NCI-H2081 (cell line): Measurements from ENCODE around the gene ZC3H10.
A peak's percentile ranks its signal among the peaks of the same experiment; 100 is the strongest.

Experiments used
- DNase-seq, 2 experiments: peaks; one replicate each; lab custom pipeline; 2025; lab: John Stamatoyannopoulos, UW

The ZC3H10 gene

DNA sequence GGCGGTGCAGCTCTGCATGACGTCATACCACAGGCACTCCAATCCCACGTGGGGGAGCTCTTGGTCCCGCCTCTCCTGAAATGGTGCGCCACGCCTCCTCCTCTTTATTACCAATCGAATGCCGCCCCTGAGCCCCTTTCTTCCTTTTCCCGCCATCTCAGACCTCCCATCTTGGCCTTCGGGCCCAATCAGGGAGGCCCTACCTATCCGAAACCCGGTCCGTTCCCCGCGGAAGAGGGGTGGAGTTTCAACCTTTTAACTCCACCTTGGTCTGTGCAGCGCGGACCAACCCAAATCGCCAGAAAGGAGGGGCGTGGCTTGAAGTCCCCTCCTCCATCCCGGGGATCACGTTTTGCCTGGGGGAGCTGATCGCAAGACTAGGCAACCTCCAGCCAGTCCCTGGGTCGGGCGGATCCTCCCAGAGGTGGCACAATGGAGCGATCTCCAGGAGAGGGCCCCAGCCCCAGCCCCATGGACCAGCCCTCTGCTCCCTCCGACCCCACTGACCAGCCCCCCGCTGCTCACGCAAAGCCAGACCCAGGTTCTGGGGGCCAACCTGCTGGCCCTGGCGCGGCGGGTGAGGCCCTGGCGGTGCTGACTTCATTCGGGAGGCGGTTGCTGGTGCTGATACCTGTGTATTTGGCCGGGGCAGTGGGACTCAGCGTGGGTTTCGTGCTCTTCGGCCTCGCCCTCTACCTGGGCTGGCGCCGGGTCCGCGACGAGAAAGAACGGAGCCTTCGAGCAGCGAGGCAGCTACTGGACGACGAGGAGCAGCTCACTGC lies 10.0 kb downstream of the ZC3H10 start, which contains the start of gene ESYT1:
Gene ESYT1, plus strand, starts transcription at position 380 of the 782 bp plus-strand sequence. Its CDS starts 53 bp downstream, at position 433.
- DNase-seq = peak; percentile 99

DNA sequence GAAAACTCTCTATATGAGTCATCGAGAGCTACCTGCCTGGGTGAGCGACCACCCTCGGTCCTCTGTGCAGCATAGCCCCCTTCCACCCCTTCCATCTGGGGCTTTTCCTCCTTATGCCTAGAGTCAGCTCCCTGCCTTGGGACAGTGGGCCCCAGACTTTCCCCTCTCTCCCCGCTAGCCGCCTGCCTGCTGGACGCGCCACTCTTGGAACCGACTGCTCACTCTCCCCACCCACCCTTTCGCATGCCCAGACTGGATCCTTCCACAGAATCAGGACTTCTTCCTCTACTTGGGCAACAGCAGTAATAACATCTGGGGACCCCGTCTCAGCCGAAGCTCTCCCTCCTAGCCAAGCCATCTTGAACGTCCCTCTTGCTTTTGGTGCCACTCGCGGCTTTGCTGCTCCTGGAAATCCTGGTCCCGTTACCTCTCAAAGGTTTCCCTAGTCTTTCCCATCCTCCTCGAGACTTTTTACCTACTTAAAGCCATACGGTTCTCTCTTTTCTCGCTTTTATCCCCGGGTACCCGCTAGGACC lies 10.7 kb downstream of the ZC3H10 start:
- no peak for DNase-seq

DNA sequence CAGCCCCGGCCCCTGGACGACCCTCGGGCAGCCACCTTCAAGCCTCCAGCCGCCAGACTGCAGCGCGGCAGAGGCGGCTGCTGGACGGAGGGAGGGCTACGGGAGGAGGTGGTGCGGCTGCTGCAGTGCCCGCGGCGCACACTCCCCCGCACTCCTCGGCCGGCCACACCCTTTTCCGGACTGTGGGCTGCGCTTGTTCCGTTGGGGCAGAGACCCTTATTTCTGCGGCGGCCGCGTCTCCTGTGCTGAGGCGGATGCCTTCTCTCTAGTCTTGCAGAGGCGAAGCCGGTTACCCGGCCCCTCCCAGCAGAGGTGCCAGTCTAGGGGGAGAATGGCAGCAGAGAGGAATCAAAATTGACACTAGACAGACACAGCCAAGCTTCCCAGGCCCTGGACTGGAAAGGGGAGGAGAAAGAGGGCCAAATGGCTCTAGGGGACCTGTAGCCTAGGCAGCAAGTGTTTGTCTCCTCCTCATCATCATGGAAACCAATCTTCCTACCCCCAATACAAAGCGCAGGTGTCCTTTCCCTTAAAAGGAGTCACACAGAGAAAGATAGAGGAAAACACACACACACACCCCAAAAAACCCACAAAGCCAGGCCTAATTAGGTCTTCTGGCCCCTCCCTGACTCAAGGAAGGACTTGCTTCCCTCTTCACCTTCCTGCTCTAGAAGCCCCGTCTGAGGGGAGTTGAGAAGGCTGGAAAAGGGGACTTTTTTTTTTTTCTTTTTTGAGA lies 11.3 kb downstream of the ZC3H10 start:
- peak in 1 of 2 experiments; percentile 64 for DNase-seq

DNA sequence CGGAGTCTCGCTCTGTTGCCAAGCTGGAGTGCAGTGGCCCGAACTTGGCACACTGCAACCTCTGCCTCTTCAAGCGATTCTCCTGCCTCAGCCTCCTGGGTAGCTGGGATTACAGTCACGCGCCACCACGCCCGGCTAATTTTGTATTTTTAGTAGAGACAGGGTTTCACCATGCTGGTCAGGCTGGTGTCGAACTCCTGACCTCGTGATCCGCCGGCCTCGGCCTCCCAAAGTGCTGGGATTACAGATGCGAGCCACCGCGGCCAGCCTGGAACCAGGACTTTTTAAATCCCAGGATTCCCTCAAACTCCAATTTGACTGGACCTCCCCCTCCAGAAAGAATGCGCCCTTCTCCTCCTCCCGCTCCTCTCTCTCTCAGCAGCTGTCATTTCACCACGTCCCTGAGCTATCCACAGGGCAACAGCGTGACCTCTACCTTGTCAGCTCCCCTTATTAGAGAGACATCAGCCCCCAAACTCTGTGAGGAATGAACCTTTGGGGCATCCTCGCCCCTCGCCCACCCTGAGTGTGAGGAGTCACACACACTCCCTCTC lies 12.0 kb downstream of the ZC3H10 start:
- DNase-seq = no peak

DNA sequence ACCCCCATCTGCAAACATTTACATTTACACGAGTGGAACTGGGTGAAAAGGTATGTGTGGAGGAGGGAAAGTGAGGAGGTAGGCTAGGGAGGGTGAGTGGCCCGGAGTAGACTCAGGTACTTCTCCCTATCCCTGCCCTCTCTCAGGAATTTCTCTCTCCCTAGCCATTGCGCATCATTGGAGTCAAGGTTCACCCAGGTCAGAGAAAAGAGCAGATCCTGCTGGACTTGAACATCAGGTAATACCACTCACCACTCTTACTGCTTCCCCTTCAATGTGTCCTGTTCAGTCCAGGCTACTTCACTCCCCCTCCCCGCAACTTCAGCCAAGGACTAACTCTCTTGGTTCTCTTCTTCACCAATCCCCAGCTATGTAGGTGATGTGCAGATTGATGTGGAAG lies 12.8 kb downstream of the ZC3H10 start:
- DNase-seq = no peak

DNA sequence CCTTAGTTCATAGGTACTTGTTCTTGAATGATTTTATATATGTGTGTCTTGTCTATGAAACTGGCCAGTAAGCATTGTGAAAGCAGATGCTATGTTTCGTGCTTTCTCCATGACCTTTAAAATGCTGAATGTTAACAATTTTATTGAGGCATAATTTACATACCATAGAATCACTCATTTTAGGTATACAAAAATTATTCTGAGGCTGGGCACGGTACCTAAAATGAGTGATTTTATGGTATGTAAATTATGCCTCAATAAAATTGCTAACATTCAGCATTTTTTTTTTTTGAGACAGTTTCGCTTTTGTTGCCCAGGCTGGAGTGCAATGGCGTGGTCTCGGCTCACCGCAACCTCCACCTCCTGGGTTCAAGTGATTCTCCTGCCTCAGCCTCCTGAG lies 16.8 kb downstream of the ZC3H10 start:
- no peak for DNase-seq

DNA sequence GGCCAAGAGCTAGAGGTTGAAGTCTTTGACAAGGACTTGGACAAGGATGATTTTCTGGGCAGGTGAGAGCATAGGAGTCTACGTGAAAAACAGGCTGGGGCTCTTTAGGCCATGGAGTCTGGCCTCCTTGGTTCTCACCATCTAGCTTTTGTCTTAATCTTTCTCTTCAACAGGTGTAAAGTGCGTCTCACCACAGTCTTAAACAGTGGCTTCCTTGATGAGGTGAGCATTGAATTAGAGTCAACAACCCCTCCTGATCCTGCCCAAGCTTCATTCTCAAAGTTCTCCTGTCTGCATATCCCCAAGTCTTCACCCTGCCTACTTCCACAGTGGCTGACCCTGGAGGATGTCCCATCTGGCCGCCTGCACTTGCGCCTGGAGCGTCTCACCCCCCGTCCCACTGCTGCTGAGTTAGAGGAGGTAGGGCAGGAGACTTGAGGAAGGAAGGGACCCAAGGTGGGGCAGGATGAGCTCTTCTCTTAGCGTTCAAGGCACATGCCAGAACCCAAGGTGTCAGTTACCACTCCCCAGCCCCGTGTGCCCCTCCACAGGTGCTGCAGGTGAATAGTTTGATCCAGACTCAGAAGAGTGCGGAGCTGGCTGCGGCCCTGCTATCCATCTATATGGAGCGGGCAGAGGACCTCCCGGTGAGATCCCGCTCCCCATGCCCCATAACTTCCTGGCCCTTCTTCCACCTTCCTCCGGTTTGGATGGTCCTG lies 19.9 kb downstream of the ZC3H10 start:
- DNase-seq = no peak

DNA sequence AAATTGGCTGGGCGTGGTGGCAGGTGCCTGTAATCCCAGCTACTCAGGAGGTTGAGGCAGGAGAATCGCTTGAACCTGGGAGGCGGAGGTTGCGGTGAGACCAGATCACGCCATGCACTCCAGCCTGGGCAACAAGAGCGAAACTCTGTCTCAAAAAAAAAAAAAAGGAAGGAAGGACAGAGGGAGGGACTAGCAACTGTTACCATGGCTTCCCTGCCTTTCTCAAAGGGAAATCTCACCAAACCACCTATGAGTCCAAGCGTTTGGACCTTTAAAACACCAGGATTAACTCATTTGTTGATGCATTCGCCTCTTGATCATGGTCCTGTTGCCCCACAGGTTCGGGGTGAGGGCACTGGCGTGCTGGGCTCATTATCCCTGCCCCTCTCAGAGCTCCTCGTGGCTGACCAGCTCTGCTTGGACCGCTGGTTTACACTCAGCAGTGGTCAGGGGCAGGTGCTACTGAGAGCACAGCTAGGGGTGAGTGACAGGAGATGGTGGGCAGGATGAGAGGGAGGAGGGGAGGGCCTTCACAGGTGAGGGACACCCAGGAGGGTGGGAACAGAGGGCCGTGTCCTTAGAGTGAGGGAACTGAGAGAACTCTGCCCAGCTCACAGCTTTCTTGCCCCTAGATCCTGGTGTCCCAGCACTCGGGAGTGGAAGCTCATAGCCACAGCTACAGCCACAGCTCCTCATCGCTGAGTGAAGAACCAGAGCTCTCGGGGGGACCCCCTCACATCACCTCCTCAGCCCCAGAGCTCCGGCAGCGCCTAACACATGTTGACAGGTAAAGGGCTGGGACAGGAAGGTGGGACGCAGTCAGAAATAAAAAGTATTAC lies 24.1 kb downstream of the ZC3H10 start:
- no peak for DNase-seq

DNA sequence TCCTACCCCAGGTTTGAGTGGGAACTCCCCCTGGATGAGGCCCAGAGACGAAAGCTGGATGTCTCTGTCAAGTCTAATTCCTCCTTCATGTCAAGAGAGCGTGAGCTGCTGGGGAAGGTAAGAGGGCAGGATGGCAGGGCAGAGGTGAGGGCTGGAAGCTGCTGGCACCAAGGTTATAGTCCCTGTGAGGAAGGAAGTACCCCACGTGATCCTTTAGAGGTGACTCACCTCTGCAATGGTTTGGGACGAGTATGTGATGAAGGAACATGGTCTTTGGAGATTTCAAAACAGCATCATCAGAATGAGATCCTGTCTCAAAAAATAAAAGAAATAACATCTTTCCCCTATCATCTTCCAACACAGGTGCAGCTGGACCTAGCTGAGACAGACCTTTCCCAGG lies 25.2 kb downstream of the ZC3H10 start:
- DNase-seq = no peak

DNA sequence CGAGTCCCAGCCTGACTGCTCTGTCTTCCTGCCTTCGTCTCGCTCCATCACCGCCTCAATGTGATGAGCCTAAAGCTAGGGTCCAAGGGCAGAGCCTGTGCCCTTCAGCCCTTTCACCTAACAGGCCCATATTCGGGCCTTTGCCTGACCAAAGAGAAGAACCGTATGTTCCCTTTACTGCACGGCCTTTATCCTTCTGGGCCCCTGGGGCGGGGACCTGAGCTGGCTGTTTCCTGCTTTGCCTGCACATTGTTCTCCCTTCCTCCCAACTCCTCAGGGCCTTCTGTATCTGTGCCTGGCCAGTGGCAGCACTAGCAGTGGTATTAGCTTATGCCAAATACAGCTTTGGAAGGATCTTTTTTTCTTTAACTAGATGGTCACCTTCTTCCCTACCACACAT lies 25.8 kb downstream of the ZC3H10 start:
- DNase-seq = no peak

DNA sequence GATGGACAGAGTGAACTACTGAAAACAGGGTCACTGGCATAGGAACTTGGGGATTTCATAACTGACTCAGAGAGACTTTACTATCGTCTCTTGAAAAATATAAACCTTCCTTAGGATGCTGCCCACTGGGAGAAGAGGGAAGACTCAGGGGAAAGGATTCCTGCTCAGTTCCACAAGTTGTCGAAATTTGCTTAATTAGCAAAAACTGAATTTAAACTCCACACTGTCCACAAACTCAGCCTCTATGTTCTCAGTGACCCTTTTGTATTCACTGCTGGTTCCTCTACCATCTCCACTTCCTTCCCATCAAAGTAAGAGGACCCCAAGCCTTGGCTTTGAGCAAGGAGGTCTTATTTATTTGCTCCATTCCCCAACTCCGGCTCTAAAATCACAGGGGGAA lies 27.2 kb downstream of the ZC3H10 start:
- no peak for DNase-seq

DNA sequence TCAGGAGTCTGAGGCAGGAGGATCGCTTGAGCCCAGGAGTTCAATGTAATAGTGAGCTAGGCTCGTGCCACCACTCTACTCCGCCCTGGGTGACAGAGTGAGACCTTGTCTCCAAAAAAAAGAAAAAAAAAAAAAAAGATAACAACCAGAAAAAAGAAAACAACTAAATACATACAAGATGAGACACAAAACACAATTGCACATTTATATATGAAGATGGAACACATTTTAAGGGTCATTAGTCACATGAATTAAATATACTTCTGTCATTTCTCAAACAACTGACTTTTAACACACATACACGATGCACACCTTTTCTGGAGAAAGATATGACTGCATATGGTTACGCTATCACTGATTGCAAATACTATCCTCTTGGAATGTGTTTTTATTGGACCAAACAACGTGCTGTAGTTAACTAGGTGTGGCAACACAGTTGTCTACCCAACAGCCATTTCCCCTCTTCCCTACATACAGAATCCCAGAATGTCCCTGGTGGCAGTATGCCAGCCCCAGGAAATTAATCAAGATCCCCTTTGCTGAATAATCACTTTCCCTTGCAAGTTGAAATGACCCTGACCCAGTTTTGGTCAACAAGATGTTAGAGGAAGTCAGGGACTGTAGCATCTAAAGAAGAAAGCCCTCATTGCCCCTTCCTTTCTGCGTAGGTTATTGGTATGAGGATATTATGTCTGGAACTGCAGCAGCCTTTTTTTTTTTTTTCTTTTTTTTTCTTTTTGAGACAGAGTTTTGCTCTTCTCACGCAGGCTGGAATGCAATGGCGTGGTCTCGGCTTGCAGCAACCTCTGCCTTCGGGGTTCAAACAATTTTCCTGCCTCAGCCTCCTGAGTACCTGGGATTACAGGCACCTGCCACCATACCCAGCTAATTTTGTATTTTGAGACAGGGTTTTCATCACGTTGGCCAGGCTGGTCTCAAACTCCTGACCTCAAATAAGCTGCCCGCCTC lies 28.7 kb downstream of the ZC3H10 start:
- no peak for DNase-seq

DNA sequence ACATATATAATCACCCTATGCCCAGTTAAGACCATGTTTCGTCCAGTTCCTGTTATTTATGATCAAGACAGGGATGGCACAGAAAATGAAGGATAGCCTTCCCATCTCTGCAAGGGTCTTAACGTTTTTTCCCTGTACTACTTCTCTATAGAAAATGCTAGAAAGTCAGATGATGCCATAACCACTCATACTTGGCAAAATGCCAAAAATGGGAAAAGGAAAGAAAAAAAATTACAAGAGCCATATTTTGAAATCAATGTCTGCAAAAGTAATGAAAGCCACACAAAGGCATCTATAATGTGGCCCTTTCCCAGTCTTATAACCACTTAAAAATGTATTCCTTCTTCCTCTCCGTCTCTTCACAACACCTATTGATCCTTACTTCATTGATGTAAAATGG lies 32.5 kb downstream of the ZC3H10 start:
- no peak for DNase-seq

DNA sequence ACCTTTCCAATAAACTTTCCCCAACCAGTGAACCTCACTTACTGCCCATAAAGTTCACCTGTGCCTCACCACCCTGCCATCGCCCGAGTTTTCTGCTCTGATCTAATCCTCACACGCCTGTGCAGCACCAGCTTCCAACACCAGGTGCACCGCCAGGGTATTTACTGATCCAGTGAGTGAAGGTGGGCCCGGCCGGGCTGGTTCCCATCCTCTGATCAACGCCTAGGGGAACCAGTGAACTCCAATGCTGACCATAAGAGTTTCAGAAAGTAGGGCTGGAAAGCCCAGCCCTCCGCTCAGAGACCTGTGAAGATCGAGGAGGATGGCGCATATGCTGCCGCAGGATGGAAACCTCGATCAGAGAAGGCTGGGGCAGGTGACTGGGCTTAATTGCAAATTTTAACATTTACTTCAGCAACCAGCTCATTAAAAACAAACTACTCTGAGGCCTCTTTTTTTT lies 33.6 kb downstream of the ZC3H10 start:
- DNase-seq = peak; percentile 45 to 69

DNA sequence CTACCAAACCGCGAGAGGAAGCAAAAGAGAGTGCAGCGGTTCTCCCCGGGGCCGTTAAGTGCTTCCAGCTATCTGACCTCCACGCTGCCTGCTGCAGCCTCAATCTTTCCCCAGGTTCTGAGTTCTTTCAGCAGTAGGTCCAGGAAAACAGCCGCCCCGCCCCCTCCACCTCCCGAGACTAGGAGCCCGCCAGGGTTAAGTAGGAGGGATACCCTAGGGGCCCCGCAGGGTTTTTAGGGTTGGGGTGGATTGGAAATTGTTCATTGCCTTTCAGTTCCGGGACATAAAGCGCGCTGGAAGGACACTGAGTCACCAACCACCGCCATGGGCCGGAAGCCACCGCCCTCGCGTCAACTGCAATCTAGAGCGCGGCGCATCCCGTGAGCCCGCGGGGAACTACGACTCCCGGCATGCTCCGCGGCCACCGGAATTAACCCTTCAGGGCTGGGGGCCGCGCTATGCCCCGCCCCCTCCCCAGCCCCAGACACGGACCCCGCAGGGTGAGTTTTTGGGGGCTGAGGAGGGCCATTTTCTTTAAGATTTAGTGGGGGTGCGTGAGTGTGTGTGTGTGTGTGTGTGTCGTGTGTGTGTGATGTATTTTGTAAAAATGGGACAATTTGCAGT lies 34.2 kb downstream of the ZC3H10 start, which contains the start of gene MYL6B:
Gene MYL6B, plus strand, starts transcription at position 456 of the 624 bp plus-strand sequence. CDS start 1,332 bp downstream, outside the sequence.
- peak; percentile 88 to 92 for DNase-seq

DNA sequence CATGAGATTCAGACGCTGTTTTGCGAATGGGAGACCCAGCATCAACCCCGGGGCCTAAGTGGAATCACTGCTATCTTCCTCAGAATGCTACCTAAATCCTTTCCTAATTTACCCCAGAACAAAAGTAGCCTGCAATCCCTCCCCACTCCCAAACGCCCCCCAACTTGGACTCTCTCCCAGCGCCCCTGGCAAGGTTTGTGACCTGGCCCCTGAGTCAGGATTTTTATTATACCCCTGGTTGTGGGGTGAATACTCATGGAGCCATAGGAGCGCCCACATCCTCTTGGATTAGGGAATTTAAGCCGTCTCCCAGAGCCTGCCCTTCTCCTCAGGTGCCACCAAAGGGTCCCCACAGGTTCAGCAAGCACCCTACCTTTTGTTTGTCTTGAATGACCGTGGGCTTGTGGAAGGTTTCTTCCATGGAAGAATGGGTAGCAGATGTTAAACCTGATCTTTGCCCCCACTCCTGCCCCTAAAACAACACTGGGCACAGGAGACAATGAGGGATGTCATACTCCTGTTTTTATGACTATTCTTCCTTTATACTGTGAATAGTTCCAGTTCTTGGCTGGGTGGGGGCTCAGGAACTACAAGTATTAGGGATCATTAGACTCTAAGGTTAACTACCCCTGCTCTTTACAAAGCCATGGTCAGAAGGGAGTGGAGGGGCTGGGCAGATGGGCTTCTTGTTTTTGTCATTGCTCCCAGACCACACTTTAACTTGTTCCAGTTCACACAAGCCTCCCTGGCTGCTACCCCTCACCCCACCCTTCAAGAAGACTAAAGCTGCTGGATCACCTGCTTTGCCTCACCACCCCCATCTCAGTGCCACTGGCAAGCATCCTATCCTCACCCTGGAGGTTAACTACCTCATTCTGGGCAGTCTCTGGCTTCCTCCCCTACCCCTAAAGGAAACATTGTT lies 35.0 kb downstream of the ZC3H10 start:
- no peak for DNase-seq

DNA sequence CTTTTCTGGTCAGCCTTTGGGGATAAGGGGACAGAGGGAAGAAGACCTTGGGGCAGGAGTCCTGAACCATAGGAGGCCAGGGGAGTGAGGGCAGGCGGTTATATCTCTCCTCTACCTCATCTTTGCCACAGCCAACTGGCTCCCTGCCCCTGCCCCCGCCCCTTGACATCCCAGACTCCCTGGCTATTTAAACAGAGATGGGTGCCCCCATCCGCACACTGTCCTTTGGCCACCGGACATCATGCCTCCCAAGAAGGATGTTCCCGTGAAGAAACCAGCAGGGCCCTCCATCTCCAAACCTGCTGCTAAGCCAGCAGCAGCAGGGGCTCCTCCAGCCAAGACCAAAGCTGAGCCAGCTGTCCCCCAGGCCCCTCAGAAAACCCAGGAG lies 35.6 kb downstream of the ZC3H10 start:
- DNase-seq = no peak

DNA sequence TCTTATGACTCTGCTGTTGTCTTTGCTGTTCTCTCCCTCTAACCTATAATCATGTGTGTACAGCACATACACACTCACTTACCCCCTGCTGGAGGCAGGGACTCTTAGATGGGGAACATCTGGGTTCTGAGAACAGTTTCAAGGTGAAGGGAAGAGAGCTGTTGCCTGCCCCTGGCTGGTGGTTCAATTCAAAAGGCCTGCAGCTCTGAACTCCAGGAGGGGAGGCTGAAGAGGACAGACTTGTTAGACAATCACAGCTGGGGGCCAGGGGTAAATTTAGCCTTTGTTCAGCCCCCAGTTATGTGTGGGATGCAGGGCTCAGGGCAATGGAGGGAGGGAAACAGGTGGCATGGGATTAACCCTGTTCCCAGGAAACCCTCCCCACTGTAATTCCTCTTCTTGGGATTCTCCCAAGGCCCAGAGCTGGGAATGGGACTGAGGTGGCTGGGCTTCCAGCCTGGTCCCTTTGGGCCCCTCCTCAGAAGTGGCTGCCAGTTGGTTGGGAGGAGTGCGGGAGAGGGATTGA lies 36.2 kb downstream of the ZC3H10 start:
- DNase-seq = peak in 1 of 2 experiments; percentile 27
